ENCODE measurements around the gene ICAM1.
"Not testable (repeated sequence)": the region's sequence is repeated elsewhere in the genome, so short reads cannot be mapped to it uniquely, and the experiment has no call there.

ICAM1 gene

DNA sequence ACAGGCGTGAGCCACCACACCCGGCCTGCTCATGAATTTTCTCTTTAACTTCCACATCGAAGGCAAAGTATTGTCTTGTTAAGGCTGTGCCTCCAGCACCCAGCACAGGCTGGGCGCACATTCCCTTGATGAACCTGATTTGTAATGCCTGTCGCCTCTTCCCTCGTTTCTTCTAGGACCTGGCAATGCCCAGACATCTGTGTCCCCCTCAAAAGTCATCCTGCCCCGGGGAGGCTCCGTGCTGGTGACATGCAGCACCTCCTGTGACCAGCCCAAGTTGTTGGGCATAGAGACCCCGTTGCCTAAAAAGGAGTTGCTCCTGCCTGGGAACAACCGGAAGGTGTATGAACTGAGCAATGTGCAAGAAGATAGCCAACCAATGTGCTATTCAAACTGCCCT, 3.7 kb downstream of the ICAM1 start:
- no peak overlapping the region for H3K4me3 ChIP-seq (ENCODE audit: low read depth, low read length)

DNA sequence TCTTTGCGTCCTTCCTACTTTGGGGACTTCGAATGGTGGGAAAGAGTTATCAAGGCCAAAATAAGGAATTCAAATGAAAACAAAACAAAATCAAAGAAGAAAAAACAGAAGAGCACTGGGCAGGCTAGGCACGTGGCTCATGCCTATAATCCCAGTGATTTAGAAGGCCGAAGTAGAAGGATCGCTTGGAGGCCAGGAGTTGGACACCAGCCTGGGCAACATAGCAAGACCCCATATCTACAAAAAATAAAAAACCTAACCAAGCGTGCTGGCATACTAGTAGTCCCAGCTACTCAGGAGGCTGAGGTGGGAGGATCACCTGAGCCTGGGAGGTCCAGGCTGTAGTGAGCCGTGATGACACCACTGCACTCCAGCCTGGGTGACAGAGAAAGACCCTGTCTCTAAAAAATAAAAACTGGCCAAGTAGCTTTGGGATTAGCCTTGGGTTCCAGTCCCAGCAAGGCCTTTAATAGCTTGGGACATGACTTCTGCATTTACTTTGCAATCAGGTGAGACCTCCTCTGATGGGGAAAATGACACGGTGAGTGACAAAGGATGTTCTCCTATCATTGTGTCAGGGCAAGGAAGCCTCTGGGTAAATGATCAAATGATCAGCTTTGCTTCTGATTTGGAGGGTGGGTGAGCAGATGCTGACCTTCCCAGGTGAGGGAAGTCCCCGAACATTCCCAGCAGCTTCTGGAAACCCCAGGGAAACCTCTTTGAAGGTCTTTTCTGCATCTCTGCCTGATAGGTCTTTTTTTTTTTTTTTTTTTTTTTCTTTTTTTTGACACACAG, 7.1 kb downstream of the ICAM1 start:
- H3K4me3 ChIP-seq (ENCODE audit: low read depth, low read length), result no peak overlapping the region

DNA sequence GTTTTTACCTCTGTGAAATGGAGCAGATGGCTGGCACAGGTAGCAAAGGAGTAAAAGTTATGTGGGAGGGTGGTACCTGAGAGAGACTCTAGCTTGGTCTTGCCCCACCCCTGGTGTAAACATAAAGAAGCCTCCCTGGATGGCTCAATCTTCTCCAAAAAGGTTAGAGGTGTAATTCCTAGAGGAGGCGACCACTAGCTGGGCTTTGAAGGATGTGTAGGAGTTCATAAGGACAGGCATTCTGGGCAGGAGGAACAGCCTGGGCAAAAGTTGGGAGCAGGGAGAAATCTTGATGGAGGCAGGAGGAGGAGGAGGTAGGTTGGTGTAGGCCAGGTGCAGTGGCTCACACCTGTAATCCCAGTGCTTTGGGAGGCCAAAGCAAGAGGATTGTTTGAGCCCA, 8.0 kb downstream of the ICAM1 start:
- H3K4me3 ChIP-seq (ENCODE audit: low read depth, low read length), result no peak overlapping the region

DNA sequence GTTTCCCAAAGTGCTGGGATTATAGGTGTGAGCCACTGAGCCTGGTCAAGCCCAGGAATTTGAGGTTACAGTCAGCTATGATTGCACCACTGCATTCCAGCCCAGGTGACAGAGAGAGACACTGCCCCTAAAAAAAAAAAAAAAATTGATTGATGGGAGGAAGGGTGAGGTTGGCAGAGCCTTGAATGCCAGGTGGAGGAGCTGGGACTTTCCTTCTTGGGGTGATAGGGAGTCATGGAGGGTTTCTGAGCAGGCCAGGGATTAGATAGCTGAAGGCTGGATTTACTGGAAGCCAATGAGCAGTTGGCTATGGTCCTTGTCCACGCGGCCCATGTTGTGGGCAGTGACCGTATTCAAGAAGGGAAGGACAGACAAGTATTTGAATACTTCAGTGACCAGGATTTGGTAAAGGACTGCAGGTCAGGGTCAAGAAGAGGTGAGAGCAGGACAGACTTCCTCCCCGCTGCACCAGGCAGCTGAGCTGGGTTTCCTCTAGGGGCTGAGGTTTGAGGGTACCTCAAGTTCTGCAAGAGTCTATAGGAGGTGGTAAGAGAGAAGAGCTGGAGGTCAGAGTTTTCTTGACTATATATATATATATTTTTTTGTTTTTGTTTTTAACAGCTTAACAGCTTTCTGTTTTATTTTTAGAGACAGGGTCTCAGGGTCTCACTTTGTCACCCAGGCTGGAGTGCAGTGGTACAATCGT, 9.0 kb downstream of the ICAM1 start:
- no peak overlapping the region for H3K4me3 ChIP-seq (ENCODE audit: low read depth, low read length)

DNA sequence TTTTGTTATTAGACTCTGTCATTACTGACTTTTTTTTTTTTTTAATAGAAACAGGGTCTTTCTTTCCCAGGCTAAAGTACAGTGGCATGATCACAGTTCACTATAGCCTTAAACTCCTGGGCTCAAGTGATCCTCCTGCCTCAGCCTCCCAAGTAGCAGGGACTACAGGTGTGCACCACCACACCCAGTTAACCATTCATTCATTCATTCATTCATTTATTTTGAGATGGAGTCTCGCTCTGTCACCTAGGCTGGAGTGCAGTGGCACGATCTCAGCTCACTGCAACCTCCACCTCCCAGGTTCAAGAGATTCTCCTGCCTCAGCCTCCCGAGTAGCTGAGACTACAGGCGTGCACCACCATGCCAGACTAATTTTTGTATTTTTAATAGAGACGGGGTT, 11.1 kb downstream of the ICAM1 start:
- H3K4me3 ChIP-seq (ENCODE audit: low read depth, low read length), result not testable (repeated sequence)

DNA sequence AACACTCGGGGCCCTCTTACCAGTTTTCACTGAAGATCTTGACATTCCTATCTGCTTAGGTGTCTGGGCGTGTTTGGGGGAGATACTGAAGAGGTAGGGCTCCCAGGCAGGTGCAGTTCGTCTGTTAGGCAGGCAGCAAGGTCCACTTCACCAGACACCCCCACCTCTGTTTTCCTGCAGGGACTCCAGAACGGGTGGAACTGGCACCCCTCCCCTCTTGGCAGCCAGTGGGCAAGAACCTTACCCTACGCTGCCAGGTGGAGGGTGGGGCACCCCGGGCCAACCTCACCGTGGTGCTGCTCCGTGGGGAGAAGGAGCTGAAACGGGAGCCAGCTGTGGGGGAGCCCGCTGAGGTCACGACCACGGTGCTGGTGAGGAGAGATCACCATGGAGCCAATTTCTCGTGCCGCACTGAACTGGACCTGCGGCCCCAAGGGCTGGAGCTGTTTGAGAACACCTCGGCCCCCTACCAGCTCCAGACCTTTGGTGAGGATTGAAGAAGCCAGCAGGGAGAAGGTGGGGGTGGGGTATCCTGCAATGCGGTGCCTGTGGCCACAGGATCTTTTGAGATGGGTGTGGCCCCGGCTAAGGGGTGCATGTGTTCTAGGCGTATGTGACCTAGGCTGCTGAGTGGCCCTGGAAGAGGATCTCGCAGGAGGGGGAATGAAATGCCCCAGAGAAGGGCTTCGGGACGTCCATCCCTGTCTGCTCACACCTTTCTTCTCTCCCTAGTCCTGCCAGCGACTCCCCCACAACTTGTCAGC, 12.6 kb downstream of the ICAM1 start:
- no peak overlapping the region for H3K4me3 ChIP-seq (ENCODE audit: low read depth, low read length)

DNA sequence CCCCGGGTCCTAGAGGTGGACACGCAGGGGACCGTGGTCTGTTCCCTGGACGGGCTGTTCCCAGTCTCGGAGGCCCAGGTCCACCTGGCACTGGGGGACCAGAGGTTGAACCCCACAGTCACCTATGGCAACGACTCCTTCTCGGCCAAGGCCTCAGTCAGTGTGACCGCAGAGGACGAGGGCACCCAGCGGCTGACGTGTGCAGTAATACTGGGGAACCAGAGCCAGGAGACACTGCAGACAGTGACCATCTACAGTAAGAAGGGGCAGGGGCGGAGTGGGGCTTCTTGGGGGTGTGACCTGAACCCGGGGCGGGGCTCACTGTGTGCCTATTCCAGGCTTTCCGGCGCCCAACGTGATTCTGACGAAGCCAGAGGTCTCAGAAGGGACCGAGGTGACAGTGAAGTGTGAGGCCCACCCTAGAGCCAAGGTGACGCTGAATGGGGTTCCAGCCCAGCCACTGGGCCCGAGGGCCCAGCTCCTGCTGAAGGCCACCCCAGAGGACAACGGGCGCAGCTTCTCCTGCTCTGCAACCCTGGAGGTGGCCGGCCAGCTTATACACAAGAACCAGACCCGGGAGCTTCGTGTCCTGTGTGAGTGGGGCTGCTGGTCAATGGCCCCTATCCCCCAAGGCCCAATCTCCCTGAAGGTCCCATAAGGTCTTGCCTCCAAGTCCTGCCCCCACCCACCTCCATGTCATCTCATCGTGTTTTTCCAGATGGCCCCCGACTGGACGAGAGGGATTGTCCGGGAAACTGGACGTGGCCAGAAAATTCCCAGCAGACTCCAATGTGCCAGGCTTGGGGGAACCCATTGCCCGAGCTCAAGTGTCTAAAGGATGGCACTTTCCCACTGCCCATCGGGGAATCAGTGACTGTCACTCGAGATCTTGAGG, 13.4 kb downstream of the ICAM1 start:
- no peak overlapping the region for H3K4me3 ChIP-seq (ENCODE audit: low read depth, low read length)

DNA sequence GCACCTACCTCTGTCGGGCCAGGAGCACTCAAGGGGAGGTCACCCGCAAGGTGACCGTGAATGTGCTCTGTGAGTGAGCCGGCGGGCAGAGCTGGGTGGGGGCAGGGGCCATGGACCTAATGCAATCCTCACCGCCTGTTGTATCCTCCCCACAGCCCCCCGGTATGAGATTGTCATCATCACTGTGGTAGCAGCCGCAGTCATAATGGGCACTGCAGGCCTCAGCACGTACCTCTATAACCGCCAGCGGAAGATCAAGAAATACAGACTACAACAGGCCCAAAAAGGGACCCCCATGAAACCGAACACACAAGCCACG, 14.0 kb downstream of the ICAM1 start:
- no peak overlapping the region for H3K4me3 ChIP-seq (ENCODE audit: low read depth, low read length)

DNA sequence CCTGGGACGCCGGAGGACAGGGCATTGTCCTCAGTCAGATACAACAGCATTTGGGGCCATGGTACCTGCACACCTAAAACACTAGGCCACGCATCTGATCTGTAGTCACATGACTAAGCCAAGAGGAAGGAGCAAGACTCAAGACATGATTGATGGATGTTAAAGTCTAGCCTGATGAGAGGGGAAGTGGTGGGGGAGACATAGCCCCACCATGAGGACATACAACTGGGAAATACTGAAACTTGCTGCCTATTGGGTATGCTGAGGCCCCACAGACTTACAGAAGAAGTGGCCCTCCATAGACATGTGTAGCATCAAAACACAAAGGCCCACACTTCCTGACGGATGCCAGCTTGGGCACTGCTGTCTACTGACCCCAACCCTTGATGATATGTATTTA, 14.5 kb downstream of the ICAM1 start:
- no peak overlapping the region for H3K4me3 ChIP-seq (ENCODE audit: low read depth, low read length)

DNA sequence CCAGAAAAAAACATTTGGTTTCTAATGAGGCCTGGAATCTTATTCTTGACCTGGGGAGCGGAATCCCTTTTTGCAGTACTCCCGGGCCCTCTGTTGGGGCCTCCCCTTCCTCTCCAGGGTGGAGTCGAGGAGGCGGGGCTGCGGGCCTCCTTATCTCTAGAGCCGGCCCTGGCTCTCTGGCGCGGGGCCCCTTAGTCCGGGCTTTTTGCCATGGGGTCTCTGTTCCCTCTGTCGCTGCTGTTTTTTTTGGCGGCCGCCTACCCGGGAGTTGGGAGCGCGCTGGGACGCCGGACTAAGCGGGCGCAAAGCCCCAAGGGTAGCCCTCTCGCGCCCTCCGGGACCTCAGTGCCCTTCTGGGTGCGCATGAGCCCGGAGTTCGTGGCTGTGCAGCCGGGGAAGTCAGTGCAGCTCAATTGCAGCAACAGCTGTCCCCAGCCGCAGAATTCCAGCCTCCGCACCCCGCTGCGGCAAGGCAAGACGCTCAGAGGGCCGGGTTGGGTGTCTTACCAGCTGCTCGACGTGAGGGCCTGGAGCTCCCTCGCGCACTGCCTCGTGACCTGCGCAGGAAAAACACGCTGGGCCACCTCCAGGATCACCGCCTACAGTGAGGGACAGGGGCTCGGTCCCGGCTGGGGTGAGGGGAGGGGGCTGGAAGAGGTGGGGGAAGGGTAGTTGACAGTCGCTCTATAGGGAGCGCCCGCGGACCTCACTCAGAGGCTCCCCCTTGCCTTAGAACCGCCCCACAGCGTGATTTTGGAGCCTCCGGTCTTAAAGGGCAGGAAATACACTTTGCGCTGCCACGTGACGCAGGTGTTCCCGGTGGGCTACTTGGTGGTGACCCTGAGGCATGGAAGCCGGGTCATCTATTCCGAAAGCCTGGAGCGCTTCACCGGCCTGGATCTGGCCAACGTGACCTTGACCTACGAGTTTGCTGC, 16.1 kb downstream of the ICAM1 start, which contains the start of gene ICAM4:
ICAM4 (plus strand) TSS at position 153 of the 935 bp plus-strand sequence; CDS start at position 211, 58 bp downstream.
- H3K4me3 ChIP-seq (ENCODE audit: low read depth, low read length), result peak within 1 kb of the TSS; percentile 24

DNA sequence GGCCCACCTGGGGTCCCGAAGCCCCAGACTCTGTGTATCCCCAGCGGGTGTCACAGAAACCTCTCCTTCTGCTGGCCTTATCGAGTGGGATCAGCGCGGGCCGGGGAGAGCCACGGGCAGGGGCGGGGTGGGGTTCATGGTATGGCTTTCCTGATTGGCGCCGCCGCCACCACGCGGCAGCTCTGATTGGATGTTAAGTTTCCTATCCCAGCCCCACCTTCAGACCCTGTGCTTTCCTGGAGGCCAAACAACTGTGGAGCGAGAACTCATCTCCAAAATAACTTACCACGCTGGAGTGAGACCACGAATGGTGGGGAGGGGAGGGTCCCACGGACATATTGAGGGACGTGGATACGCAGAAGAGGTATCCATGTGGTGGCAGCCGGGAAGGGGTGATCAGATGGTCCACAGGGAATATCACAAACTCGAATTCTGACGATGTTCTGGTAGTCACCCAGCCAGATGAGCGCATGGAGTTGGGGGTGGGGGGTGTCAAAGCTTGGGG, 17.8 kb downstream of the ICAM1 start:
- H3K4me3 ChIP-seq (ENCODE audit: low read depth, low read length), result peak overlapping the region; percentile 41

DNA sequence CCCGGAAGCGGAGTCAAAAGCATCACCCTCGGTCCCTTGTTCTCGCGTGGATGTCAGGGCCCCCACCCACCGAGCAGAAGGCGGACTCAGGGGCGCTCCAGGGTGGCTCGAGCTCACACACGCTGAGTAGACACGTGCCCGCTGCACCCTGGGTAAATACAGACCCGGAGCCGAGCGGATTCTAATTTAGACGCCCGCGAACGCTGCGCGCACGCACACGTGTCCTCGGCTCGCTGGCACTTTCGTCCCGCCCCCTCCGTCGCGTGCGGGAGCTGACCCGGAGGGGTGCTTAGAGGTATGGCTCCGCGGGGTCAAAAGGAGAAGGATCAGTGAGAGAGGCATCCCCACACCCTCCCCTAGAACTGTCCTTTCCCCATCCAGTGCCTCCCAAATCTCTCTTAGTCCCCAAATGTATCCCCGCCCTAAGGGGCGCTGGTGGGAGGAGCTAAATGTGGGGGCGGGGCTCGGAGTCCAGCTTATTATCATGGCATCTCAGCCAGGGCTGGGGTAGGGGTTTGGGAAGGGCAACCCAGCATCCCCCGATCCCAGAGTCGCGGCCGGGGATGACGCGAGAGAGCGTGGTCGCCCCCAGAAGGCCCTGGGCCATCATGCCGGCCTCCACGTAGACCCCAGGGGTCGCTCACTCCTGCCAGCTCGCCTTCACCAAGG, 18.4 kb downstream of the ICAM1 start:
- H3K4me3 ChIP-seq (ENCODE audit: low read depth, low read length), result peak overlapping the region; percentile 41

DNA sequence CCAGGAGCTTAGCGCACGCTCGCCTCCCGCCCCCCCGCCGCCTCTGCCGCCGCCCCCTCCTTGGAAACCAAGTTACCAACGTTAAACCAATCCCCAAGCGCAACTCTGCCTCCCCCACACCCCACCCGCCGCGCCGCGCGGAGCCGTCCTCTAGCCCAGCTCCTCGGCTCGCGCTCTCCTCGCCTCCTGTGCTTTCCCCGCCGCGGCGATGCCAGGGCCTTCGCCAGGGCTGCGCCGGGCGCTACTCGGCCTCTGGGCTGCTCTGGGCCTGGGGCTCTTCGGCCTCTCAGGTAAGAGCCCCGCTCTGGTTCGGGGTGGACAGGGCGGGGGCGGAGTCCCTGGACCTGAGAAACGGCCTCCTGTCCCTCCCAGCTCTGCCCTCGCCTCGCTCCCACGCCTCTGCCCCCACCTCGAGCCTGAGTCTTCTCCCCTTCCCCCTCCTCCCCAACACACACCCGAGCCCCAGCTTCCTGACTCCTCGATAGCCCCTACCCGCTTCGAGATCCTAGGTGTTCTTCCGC, 19.0 kb downstream of the ICAM1 start, which contains the start of gene ICAM5:
ICAM5 (plus strand) TSS at position 117 of the 521 bp plus-strand sequence; CDS start at position 209, 92 bp downstream.
- peak within 1 kb of the TSS; percentile 41 for H3K4me3 ChIP-seq (ENCODE audit: low read depth, low read length)

DNA sequence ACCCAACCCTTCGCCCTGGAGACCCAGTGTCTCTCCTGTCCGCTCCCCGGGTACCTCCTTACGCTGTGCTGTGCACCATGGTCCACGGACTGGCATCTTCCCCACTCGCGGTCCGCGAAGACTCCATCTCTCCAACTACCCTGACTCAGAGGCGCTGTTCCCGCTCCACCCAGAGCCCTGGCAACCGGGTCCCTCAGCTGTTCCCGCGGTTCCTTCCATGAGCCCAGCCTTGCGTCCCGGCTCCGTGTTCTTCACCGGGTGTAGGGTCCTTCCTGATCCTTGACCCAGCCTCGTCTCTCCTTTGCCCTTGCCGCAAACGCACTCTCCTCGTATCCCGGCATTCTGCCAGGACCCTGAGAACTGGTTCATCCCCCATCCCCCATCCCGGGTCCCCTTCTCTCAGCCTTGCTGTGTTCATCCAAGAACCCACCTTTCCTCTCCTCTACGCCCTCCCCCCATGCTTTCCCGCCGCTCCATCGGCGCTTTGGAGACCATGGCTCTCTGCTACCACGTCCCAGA, 19.5 kb downstream of the ICAM1 start:
- peak overlapping the region; percentile 41 for H3K4me3 ChIP-seq (ENCODE audit: low read depth, low read length)

DNA sequence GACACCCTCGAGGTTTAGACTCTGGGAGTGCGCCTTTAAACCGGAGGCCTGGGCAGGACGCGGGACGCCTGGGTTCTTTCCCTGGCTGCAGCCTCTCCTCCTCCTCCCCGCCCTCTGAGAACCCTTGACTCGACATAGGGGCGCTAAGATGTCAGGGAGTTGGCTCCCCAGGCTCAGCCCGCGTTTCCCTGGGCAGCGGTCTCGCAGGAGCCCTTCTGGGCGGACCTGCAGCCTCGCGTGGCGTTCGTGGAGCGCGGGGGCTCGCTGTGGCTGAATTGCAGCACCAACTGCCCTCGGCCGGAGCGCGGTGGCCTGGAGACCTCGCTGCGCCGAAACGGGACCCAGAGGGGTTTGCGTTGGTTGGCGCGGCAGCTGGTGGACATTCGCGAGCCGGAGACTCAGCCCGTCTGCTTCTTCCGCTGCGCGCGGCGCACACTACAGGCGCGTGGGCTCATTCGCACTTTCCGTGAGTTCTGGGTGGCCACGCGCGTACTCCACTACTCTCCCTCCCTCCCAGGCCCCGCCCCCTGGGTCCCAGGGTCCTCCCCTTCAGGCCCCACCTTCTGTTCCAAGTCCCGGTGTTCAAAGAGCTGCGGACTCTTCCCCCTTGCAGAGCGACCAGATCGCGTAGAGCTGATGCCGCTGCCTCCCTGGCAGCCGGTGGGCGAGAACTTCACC, 20.1 kb downstream of the ICAM1 start:
- peak overlapping the region; percentile 31 for H3K4me3 ChIP-seq (ENCODE audit: low read depth, low read length)

DNA sequence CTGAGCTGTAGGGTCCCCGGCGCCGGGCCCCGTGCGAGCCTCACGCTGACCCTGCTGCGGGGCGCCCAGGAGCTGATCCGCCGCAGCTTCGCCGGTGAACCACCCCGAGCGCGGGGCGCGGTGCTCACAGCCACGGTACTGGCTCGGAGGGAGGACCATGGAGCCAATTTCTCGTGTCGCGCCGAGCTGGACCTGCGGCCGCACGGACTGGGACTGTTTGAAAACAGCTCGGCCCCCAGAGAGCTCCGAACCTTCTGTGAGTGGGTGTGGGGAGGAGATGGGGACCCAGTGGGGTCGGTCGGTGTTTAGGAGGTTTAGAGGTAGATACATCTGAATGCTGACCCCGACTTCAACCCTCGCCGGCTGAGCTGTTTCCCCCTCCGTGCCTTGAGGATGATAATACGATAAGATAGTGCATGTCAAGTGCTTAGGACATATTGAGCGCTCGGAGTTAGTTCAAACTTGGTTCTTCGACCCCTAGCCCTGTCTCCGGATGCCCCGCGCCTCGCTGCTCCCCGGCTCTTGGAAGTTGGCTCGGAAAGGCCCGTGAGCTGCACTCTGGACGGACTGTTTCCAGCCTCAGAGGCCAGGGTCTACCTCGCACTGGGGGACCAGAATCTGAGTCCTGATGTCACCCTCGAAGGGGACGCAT, 20.8 kb downstream of the ICAM1 start:
- no peak overlapping the region for H3K4me3 ChIP-seq (ENCODE audit: low read depth, low read length)

DNA sequence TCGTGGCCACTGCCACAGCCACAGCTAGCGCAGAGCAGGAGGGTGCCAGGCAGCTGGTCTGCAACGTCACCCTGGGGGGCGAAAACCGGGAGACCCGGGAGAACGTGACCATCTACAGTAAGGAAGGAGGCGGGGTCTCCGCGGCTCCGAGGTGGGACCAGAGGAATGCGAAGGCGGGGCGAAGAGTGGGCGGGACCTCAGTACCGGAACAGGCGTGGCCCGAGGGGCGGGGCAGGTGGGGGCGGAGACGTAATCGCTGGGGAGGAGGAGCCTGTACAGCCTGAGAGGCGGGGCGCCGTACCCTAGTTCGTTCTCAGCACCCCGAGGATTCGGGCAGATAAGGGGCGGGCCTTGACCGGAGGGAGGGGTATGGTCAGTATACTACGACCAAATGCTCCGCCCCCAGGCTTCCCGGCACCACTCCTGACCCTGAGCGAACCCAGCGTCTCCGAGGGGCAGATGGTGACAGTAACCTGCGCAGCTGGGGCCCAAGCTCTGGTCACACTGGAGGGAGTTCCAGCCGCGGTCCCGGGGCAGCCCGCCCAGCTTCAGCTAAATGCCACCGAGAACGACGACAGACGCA, 21.4 kb downstream of the ICAM1 start:
- peak overlapping the region; percentile 28 for H3K4me3 ChIP-seq (ENCODE audit: low read depth, low read length)
